SK-N-SH (cell line): Measurements from ENCODE around the gene C17orf75. TPM values are rescaled to one million over a fixed set of nuclear protein-coding genes. Genes with fewer than 3 reads are reported as not detected.

Experiments
- CTCF ChIA-PET: fragments of 300-600, 350-600 bp; formaldehyde crosslinking; extraction: SDS; loops from one replicate; lab custom pipeline; 2021; lab: Yijun Ruan, JAX
- POLR2A ChIA-PET: fragments of 350-600 bp; sonication (Branson Sonifier 250); formaldehyde crosslinking; extraction: SDS; loops from one replicate; lab custom pipeline; 2020; ENCODE audit warnings: antibody characterized with exemption, inconsistent platforms; lab: Yijun Ruan, JAX
- DNase-seq: peaks from one replicate; pipeline ENCODE4 v3.0.0; 2012
- H2AFZ ChIP-seq: fragments of 200-600 bp; sonication (generic); 2 replicates; pipeline ENCODE4 v1.8.1; 2016; ENCODE audit warnings: antibody characterized with exemption, mild to moderate bottlenecking, low read depth
- H3F3A ChIP-seq: fragments of 200-600 bp; sonication (generic); replicated peaks from 2 replicates; pipeline ENCODE3; 2016; ENCODE audit warnings: antibody characterized with exemption, mild to moderate bottlenecking; ENCODE audit not compliant: insufficient read depth
- H3K27ac ChIP-seq, 2 experiments: fragments of 200-500 bp in 1 of 2; fragments of 200-600 bp in 1 of 2; sonication (Bioruptor generic) in 1 of 2; sonication (generic), shearing (Covaris generic) in 1 of 2; 2 replicates each; pipeline versions ENCODE4 v1.5.1 to v1.6.1; 2014 to 2016; ENCODE audit warnings: low read depth in 2 of 2, inconsistent platforms in 1 of 2, low read length in 1 of 2, mild to moderate bottlenecking in 1 of 2, mixed read lengths in 1 of 2
- H3K27me3 ChIP-seq: fragments of 200-600 bp; sonication (generic), shearing (Covaris generic); 2 replicates; pipeline ENCODE4 v1.6.1; 2016; ENCODE audit warnings: mixed run types; ENCODE audit not compliant: insufficient read depth
- H3K36me3 ChIP-seq, 2 experiments: fragments of 200-500 bp in 1 of 2; fragments of 200-600 bp in 1 of 2; sonication (Bioruptor generic) in 1 of 2; sonication (generic) in 1 of 2; replicated peaks in 1 of 2; 2 replicates each; pipeline versions ENCODE3 to v1.5.1; 2014 to 2016; ENCODE audit warnings: low read length in 1 of 2, mild to moderate bottlenecking in 1 of 2; ENCODE audit not compliant: insufficient read depth in 2 of 2, control insufficient read depth in 1 of 2
- H3K4me1 ChIP-seq, 2 experiments: fragments of 200-500 bp in 1 of 2; fragments of 200-600 bp in 1 of 2; sonication (Bioruptor generic) in 1 of 2; sonication (generic), shearing (Covaris generic) in 1 of 2; 2 replicates each; pipeline versions ENCODE4 v1.5.1 to v1.6.1; 2014 to 2016; ENCODE audit warnings: low read depth in 1 of 2, low read length in 1 of 2, mixed run types in 1 of 2; ENCODE audit not compliant: insufficient read depth in 2 of 2, control insufficient read depth in 1 of 2
- H3K4me2 ChIP-seq: fragments of 200-600 bp; sonication (generic), shearing (Covaris generic); 2 replicates; pipeline ENCODE4 v1.6.1; 2017; ENCODE audit warnings: mixed run types
- H3K4me3 ChIP-seq, 2 experiments: fragments of 200-500 bp in 1 of 2; fragments of 200-600 bp in 1 of 2; sonication (Bioruptor generic) in 1 of 2; sonication (generic), shearing (Covaris generic) in 1 of 2; 2 replicates each; pipeline versions ENCODE4 v1.5.1 to v1.8.1; 2014 to 2016; ENCODE audit warnings: low read depth in 2 of 2, inconsistent platforms in 1 of 2, low read length in 1 of 2, mild to moderate bottlenecking in 1 of 2, mixed read lengths in 1 of 2, moderate library complexity in 1 of 2
- H3K79me2 ChIP-seq: fragments of 200-600 bp; sonication (generic); 2 replicates; pipeline ENCODE4 v1.8.1; 2017; ENCODE audit warnings: mild to moderate bottlenecking; ENCODE audit not compliant: insufficient read depth
- H3K9ac ChIP-seq: fragments of 200-600 bp; sonication (generic); 2 replicates; pipeline ENCODE4 v1.6.1; 2017; ENCODE audit warnings: mixed run types
- H3K9me2 ChIP-seq: fragments of 200-600 bp; sonication (generic); 2 replicates; pipeline ENCODE4 v1.6.1; 2017; ENCODE audit warnings: mixed run types
- H3K9me3 ChIP-seq: fragments of 200-600 bp; sonication (generic); 2 replicates; pipeline ENCODE4 v1.6.1; 2017; ENCODE audit warnings: mixed run types, mild to moderate bottlenecking, moderate library complexity
- H4K20me1 ChIP-seq: fragments of 200-600 bp; sonication (generic); 2 replicates; pipeline ENCODE4 v1.6.1; 2017; ENCODE audit warnings: mild to moderate bottlenecking, mixed run types; ENCODE audit not compliant: insufficient read depth
- CTCF ChIP-seq: fragments of 200-600 bp; sonication (generic); IDR thresholded peaks from 2 replicates; pipeline ENCODE4 v1.6.1; 2017; ENCODE audit warnings: antibody characterized with exemption, mild to moderate bottlenecking, moderate library complexity
- EP300 ChIP-seq, 2 experiments: IDR thresholded peaks; 2 replicates each; pipeline versions ENCODE4 v1.4.0 to v1.6.1; 2012; ENCODE audit warnings: borderline replicate concordance in 1 of 2, low read depth in 1 of 2, low read length in 1 of 2
- FOXJ3 ChIP-seq: sonication (generic); formaldehyde crosslinking; IDR thresholded peaks from 2 replicates; pipeline ENCODE4 v1.5.1; 2020; ENCODE audit warnings: mild to moderate bottlenecking, missing genetic modification reagents
- FOXM1 ChIP-seq: IDR thresholded peaks from 2 replicates; pipeline ENCODE4 v1.4.0; 2012; ENCODE audit warnings: low read depth, mild to moderate bottlenecking
- GABPA ChIP-seq: IDR thresholded peaks from 2 replicates; pipeline ENCODE4 v1.4.0; 2012; ENCODE audit warnings: low read depth, mild to moderate bottlenecking
- JUND ChIP-seq: IDR thresholded peaks from 2 replicates; pipeline ENCODE4 v1.4.0; 2012
- MAX ChIP-seq: IDR thresholded peaks from 2 replicates; pipeline ENCODE4 v1.4.0; 2012; ENCODE audit warnings: low read depth
- RCOR1 ChIP-seq: fragments of 150-350 bp; IDR thresholded peaks from 2 replicates; pipeline ENCODE4 v1.6.1; 2017; ENCODE audit warnings: antibody characterized with exemption, low read length
- RFX5 ChIP-seq: IDR thresholded peaks from 2 replicates; pipeline ENCODE4 v1.6.1; 2012; ENCODE audit warnings: mild to moderate bottlenecking, improper control_type of control experiment, low read length
- SIN3A ChIP-seq: IDR thresholded peaks from 2 replicates; pipeline ENCODE4 v1.6.1; 2012; ENCODE audit warnings: low read depth, mild to moderate bottlenecking, low read length, moderate library complexity, borderline replicate concordance
- TAF1 ChIP-seq: IDR thresholded peaks from 2 replicates; pipeline ENCODE4 v1.6.1; 2012; ENCODE audit warnings: low read depth, mild to moderate bottlenecking, low read length, moderate library complexity, borderline replicate concordance
- TEAD4 ChIP-seq: IDR thresholded peaks from 2 replicates; pipeline ENCODE4 v1.4.0; 2012; ENCODE audit warnings: mild to moderate bottlenecking, borderline replicate concordance; ENCODE audit not compliant: insufficient read depth
- YY1 ChIP-seq: IDR thresholded peaks from 2 replicates; pipeline ENCODE4 v1.4.0; 2012; ENCODE audit warnings: low read depth, mild to moderate bottlenecking
- ZBTB33 ChIP-seq: IDR thresholded peaks from 2 replicates; pipeline ENCODE4 v1.4.0; 2012; ENCODE audit warnings: low read depth, borderline replicate concordance
- WGBS: methylation state at CpG from one replicate; pipeline ENCODE4 v1.1.6; 2017; ENCODE audit warnings: low lambda C conversion rate; 5-methylcytosine and 5-hydroxymethylcytosine counted together
- polyA plus RNA-seq, 3 experiments: library from polyadenylated mRNA; depleted of rRNA; stranded (reverse); fragments of >200 nt; gene quantifications; 2 replicates each; pipeline ENCODE4 v1.2.3, GENCODE V29; 2012

C17orf75 gene
- polyA plus RNA-seq, 1 of the 3 experiments (the other 2 are of a cell fraction): 14.2 TPM

GRCh38 chr17:32350666-32351418, 8.9 kb upstream of the C17orf75 start:
- H3K27me3 ChIP-seq: no peaks in the 10 kb centered on the region
- H3F3A ChIP-seq: peaks cover 15% of the 10 kb centered on the region
- DNase-seq: peak; percentile 37
- peak overlapping the region; percentile 78 to 95 for H3K4me3 ChIP-seq
- H3K4me1 ChIP-seq: peaks cover 7 to 16% of the 10 kb centered on the region in 2 experiments; a peak in 3 of 4 replicates
- H3K9me3 ChIP-seq: no peaks in the 10 kb centered on the region
- H2AFZ ChIP-seq: peak overlapping the region; percentile 71; the same call in 1 of the 2 replicates
- H3K4me2 ChIP-seq: peak overlapping the region; percentile 76
- ChIA-PET POLR2A (interaction anchor here (1.5 kb wide), 1 partner anchor 16 kb away, joined by 4 read pairs; no protein-coding TSS in a partner anchor), CTCF (interaction anchor here (0.9 to 1.3 kb wide), 3 partner anchors 15 to 93 kb away, joined by 3 to 4 read pairs (median 3); partner anchors contain the start of gene PSMD11)
- WGBS: 1% methylated on average over 20 of the region's 20 CpGs
- H3K36me3 ChIP-seq: peaks cover 18 to 40% of the 10 kb centered on the region in 2 experiments
- H3K9ac ChIP-seq: peak overlapping the region; percentile 100
- H3K9me2 ChIP-seq: no peaks in the 10 kb centered on the region
- H3K79me2 ChIP-seq: peaks cover 73% of the 10 kb centered on the region
- H3K27ac ChIP-seq: peak overlapping the region; percentile 91 to 97
- TF ChIP-seq SIN3A: 0 out of 2 replicates have a peak, but pooled peaks have one; percentile 38
- no peak for TF ChIP-seq TEAD4
- peak; percentile 21; the same call in 1 of the 2 replicates for TF ChIP-seq GABPA
- TF ChIP-seq CTCF: no peak
- no peak for TF ChIP-seq YY1
- peaks cover 51% of the 10 kb centered on the region for H4K20me1 ChIP-seq

GRCh38 chr17:32349854-32350665, 8.1 kb upstream of the C17orf75 start, which contains the start of gene ZNF207:
Gene ZNF207, plus strand, starts transcription at chr17:32350157. Its CDS starts 129 bp downstream, at chr17:32350286.
- H3K36me3 ChIP-seq: peaks cover 10 to 33% of the 10 kb centered on the region in 2 experiments
- peak within 1 kb of the TSS; percentile 100 for H3K9ac ChIP-seq
- peaks cover 43% of the 10 kb centered on the region for H4K20me1 ChIP-seq
- H3F3A ChIP-seq: peaks cover 15% of the 10 kb centered on the region
- peak; percentile 93 for DNase-seq
- POLR2A ChIA-PET: interaction anchor here (1.5 kb wide), 1 partner anchor 15 kb away, joined by 4 read pairs; no protein-coding TSS in a partner anchor
- peak within 1 kb of the TSS; percentile 88 for H2AFZ ChIP-seq
- H3K27me3 ChIP-seq: no peaks in the 10 kb centered on the region
- H3K9me3 ChIP-seq: no peaks in the 10 kb centered on the region
- peaks cover 1 to 10% of the 10 kb centered on the region in 2 experiments; a peak in 3 of 4 replicates for H3K4me1 ChIP-seq
- no peaks in the 10 kb centered on the region for H3K9me2 ChIP-seq
- peak within 1 kb of the TSS; percentile 78 to 95 for H3K4me3 ChIP-seq
- H3K4me2 ChIP-seq: peak within 1 kb of the TSS; percentile 87
- under 1% methylated on average over 46 of the region's 47 CpGs for WGBS
- H3K27ac ChIP-seq: peak within 1 kb of the TSS; percentile 91 to 97
- H3K79me2 ChIP-seq: peaks cover 65% of the 10 kb centered on the region
- CTCF ChIA-PET: interaction anchor here (0.9 to 1.5 kb wide), 3 partner anchors 29 to 167 kb away, joined by 3 read pairs; partner anchors contain the start of gene PSMD11
- TF ChIP-seq EP300 (IDR thresholded peaks at IDR 0.05; ENCODE audit: borderline replicate concordance in 1 of 2, low read depth in 1 of 2, low read length in 1 of 2): no peak
- no peak for TF ChIP-seq FOXJ3 (CRISPR knock-in tag)
- 0 out of 2 replicates have a peak, but pooled peaks have one; percentile 50 for TF ChIP-seq SIN3A
- peak; percentile 93 for TF ChIP-seq TAF1
- 0 out of 2 replicates have a peak, but pooled peaks have one; percentile 8 for TF ChIP-seq TEAD4
- no peak for TF ChIP-seq ZBTB33
- no peak; the same call in 1 of the 2 replicates for TF ChIP-seq RCOR1
- peak; percentile 75 for TF ChIP-seq MAX
- TF ChIP-seq CTCF: no peak
- no peak for TF ChIP-seq FOXM1
- no peak; the same call in 1 of the 2 replicates for TF ChIP-seq RFX5
- TF ChIP-seq GABPA: no peak
- TF ChIP-seq JUND: no peak
